Tibial nerve (tissue), 3 donors: ENCODE measurements around the gene PDX1.

ENCODE experiments used
- CTCF ChIP-seq, 5 experiments: fragments of 200-600 bp in 3 of 5; fragments of 450-650 bp in 2 of 5; sonication (generic) in 3 of 5; IDR thresholded peaks; one replicate each; pipeline ENCODE4 v1.5.1; 2016 to 2019; ENCODE audit warnings: antibody characterized with exemption in 5 of 5, mild to moderate bottlenecking in 3 of 5, moderate library complexity in 2 of 5
- POLR2A ChIP-seq, 2 donors: fragments of 450-650 bp; IDR thresholded peaks; one replicate each; pipeline ENCODE4 v1.6.1; 2017; ENCODE audit warnings: antibody characterized with exemption in 2 of 2, mild to moderate bottlenecking in 2 of 2, moderate library complexity in 2 of 2

- TF ChIP-seq CTCF (IDR thresholded peaks at IDR 0.05) (no peak), POLR2A (IDR thresholded peaks at IDR 0.05) (no peak)
These were observed 48.0 kb downstream of the PDX1 start for GRCh38 chr13:27967736-27968315.
